WI38 (cell line): ENCODE results near the gene WDR88.
"Not testable (repeated sequence)": the region's sequence is repeated elsewhere in the genome, so short reads cannot be mapped to it uniquely, and the experiment has no call there.

Experiments used
- H3K4me3 ChIP-seq: 2 replicates; pipeline ENCODE4 v1.5.1; 2011; ENCODE audit warnings: low read depth, mild to moderate bottlenecking, control low read depth, low read length
- TF ChIP-seq, protein P1 (sequence below): IDR thresholded peaks from 2 replicates; pipeline ENCODE4 v1.5.1; 2012; ENCODE audit warnings: low read depth, mild to moderate bottlenecking, control low read depth, low read length

WDR88 gene

DNA sequence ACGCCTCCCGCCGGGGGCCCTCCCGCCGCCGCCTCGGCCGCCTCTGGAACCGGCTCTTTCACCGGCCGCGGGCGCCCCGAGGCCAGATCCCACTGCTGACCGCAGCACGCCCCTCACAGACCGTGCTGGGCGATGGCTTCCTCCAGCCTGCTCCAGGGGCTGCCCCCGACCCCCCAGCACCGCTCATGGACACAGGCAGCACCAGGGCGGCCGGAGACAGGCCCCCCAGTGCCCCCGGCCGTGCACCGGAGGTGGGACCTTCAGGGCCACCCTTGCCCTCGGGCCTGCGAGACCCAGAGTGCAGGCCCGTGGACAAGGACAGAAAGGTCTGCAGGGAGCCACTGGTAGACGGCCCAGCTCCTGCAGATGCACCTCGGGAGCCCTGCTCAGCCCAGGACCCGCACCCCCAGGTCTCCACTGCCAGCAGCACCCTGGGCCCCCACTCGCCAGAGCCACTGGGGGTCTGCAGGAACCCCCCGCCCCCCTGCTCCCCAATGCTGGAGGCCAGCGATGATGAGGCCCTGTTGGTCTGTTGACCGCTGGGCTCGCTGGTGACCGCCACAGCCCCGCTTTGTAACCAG is 75.2 kb downstream of the WDR88 start:
- H3K4me3 ChIP-seq: no peak overlapping the region
- TF ChIP-seq, protein P1, sequence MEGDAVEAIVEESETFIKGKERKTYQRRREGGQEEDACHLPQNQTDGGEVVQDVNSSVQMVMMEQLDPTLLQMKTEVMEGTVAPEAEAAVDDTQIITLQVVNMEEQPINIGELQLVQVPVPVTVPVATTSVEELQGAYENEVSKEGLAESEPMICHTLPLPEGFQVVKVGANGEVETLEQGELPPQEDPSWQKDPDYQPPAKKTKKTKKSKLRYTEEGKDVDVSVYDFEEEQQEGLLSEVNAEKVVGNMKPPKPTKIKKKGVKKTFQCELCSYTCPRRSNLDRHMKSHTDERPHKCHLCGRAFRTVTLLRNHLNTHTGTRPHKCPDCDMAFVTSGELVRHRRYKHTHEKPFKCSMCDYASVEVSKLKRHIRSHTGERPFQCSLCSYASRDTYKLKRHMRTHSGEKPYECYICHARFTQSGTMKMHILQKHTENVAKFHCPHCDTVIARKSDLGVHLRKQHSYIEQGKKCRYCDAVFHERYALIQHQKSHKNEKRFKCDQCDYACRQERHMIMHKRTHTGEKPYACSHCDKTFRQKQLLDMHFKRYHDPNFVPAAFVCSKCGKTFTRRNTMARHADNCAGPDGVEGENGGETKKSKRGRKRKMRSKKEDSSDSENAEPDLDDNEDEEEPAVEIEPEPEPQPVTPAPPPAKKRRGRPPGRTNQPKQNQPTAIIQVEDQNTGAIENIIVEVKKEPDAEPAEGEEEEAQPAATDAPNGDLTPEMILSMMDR: no peak

DNA sequence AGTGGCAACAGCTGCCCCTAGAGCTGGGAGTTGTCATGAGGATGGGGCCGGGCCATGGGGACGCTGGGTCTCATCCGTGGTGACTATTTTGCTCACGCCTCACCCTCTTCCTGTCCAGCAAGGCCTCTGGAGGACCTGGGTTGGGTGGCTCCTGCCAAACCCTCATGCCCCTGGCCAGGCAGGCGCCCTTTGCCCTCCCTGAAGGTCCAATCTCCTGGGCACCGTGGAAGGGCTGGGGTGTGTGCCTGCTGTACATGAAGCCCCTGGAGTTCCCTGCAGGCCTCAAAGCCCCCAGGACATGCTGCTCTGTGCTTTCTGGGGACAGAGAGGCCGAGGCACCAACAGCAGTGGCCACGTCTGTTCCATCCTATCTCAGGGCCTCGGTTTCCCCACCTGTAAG is 76.0 kb downstream of the WDR88 start:
- TF ChIP-seq, protein P1: no peak

DNA sequence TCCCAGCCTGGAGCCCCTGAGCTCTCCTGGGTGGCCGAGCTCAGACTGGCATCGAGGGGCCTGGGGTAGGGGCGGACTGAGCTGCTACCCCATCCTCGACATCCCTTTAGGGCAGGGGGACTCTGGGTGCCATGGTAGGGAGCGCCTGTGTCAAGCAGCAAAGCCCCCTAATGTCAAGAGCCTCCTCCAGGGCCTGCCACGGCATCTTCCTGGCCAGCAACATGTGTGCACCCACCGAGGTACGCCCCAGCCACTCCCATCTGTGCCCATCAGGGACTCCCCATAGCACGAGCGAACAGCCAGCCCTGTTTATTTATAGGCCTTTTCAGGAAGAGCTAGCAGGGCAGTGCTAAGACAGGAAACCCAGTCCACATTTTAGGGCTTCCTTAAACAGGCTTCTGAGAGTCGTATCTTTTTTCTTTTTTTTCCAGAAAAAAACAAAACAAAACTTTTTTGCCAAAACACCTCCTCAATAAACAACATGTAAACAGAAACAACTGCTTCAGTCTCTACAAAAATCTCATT is 76.5 kb downstream of the WDR88 start:
- TF ChIP-seq, protein P1: no peak
- no peak overlapping the region for H3K4me3 ChIP-seq

More for the DNA sequence above, 76.0 kb downstream of the WDR88 start:
- no peak overlapping the region for H3K4me3 ChIP-seq

DNA sequence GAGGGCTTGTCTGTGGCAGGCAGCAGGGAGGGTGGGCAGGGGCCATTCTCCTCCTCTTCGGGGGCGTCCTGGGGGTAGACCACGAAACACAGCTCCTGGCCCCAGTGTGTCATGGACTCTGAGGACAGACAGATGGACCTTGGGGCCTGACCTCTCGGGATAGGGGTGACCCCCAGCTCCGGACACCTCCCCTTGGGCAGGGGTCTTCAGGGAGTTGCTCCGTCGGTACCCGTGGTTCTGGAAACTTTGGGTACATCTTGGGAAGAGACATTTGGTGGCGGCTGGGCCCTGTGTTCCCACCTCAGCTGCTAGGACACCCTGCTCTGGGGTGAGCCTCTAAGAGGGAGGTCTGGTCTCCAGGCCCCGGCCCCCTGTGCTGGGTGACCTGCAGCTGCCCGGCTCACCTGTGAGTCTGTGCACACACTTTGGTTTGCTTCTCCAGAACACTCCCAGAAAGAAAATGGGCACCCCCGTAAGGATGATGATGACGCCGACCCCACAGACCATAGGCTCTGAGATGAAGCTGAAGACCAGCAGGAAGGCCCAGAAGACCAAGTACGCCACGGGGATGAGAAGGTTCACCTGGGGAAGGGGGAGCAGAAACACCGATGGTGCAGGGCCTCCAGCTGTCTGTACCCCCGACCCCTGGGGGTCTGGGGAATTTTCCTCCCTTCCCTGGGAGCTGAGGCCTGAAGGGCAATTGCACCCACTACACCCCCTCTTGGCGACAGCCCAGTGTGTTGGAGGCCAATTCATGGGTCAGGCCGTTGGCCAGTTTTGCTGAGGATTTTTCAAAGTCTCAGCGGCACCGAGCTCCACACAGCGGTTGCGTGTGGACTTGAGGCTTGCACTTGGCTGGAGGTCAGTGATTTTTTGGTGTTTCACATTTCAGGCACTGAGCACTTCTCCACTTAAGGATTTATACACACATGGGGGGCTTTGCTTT is 77.3 kb downstream of the WDR88 start:
- TF ChIP-seq, protein P1: no peak
- no peak overlapping the region for H3K4me3 ChIP-seq

DNA sequence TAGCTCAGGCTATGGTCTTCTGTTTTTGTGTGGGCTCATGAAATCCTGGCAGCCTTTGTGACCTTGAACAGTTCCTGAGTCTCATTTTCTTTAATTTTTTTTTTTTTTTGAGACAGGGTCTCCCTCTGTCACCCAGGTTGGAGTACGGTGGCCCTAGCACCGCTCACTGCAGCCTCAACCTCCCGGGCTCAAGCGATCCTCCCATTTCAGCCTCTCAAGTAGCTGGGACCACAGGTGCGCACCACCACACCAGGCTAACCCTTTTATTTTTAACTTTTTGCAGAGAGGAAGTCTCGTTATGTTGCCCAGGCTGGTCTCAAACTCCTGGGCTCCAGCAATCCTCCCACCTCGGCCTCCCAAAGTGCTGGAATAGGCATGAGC is 77.9 kb downstream of the WDR88 start:
- H3K4me3 ChIP-seq: not testable (repeated sequence)

DNA sequence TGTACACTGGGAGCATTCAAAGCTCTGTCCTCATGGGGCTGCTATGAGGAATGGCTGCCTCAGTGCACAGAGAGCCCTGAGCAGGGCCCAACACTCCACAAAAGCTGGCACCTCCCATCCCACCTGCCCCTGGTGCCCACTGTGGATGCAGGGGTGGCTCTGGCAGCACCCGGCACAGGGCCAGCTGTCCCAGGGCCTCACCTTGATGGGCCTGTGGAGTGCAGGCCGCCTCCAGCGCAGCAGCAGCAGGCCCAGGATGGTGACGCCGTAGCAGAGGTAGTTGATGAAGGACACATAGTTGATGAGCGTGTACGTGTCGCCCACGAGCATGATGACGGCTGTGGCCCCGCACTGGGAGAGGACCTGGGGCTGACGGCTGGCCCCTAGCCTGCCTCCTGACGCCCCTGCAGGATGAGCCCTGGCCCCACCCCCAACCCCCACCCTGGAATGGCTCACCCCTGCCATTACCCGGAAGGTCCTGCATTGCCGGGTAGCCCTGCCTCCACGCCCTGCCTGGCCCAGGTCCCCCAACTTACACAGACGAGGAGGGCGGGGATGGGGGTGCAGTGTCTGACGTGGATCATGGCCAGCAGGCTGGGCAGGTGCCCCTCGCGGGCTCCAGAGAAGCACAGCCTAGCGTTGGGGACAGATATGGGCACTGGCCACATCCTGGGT is 78.5 kb downstream of the WDR88 start:
- H3K4me3 ChIP-seq: no peak overlapping the region
- TF ChIP-seq, protein P1: no peak

DNA sequence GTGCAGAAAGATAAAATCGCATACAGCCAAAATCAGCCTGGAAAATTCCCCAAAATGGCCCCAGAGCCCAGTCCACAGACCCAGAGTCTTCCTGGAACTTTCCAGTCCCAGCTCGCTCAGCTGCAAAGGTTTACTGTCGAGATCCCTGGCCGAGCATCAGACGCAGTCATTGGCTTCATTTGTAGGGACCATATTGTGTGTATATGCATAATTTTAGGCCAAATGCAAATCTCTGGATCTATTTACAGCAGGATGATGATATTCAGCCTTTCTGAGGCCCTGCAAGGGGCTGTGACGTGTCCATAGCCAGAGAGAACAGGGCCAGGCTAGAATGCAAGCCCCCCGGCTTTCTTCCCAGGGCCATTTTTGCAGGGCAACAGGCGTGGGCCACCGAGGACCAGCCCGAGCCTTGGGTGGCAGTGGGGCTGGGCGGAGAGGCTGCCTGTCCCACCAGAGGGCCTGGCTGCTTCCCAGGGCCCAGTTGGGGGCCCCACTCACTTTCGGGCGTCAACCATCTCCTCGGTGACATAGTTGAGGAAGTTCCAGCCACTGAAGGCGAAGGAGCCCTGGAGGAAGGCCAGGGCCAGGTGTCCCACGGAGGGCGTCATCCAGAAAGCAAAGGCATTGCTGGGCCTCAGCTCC is 80.0 kb downstream of the WDR88 start:
- TF ChIP-seq, protein P1: no peak
- no peak overlapping the region for H3K4me3 ChIP-seq
